IMR-90 (cell line): Measurements from ENCODE around the gene GADD45GIP1. TPM values are rescaled to one million over a fixed set of nuclear protein-coding genes. Genes with fewer than 3 reads are reported as not detected.

Experiments used
- ATAC-seq: fragments of 200-7000 bp; cut with Tn5 transposase; 2 replicates; pipeline ENCODE4 v1.9.1; 2020; ENCODE audit warnings: low read depth, mild to moderate bottlenecking, moderate library complexity
- BruUV-seq: library from RNA; stranded (reverse); fragments of 400-500 nt; replicated peaks from 2 replicates; lab custom pipeline; 2021; lab: Mats Ljungman, UMichigan
- CTCF ChIA-PET: fragments of 300-600 bp; formaldehyde crosslinking; extraction: SDS; loops from one replicate; lab custom pipeline; 2021; ENCODE audit warnings: antibody characterized with exemption; lab: Yijun Ruan, JAX
- POLR2A ChIA-PET: fragments of 300-600 bp; sonication (Branson Sonifier 250); formaldehyde crosslinking; loops from one replicate; lab custom pipeline; 2022; ENCODE audit warnings: antibody characterized with exemption; ENCODE audit not compliant: unreplicated experiment; lab: Charles Lee
- DNase-seq: peaks from one replicate; pipeline ENCODE4 v3.0.0; 2013
- H2AFZ ChIP-seq: replicated peaks from 2 replicates; pipeline ENCODE3; 2013; ENCODE audit warnings: low read length, mild to moderate bottlenecking; ENCODE audit not compliant: poor library complexity
- H2AK5ac ChIP-seq: 2 replicates; pipeline ENCODE4 v1.6.1; 2013; ENCODE audit warnings: low read depth, low read length, inconsistent platforms
- H2AK9ac ChIP-seq: replicated peaks from 2 replicates; pipeline ENCODE3; 2013; ENCODE audit warnings: mild to moderate bottlenecking, low read depth, low read length, moderate library complexity; ENCODE audit not compliant: poor library complexity
- H2BK120ac ChIP-seq: 2 replicates; pipeline ENCODE4 v1.6.1; 2013; ENCODE audit warnings: low read depth, low read length, inconsistent platforms
- H2BK15ac ChIP-seq: 3 replicates; pipeline ENCODE4 v1.6.1; 2013; ENCODE audit warnings: low read depth, low read length, inconsistent platforms
- H2BK20ac ChIP-seq: 2 replicates; pipeline ENCODE4 v1.6.1; 2013; ENCODE audit warnings: low read depth, mild to moderate bottlenecking, inconsistent platforms, low read length, moderate library complexity
- H2BK5ac ChIP-seq: 2 replicates; pipeline ENCODE4 v1.6.1; 2013; ENCODE audit warnings: mild to moderate bottlenecking, low read depth, low read length, inconsistent platforms; ENCODE audit not compliant: poor library complexity, severe bottlenecking
- H3K14ac ChIP-seq: replicated peaks from 2 replicates; pipeline ENCODE4 v1.6.1; 2013; ENCODE audit warnings: low read depth, low read length, inconsistent platforms
- H3K18ac ChIP-seq: 2 replicates; pipeline ENCODE4 v1.6.1; 2013; ENCODE audit warnings: low read depth, low read length, control low read depth
- H3K23ac ChIP-seq: 2 replicates; pipeline ENCODE4 v1.6.1; 2013; ENCODE audit warnings: low read depth, low read length, inconsistent platforms
- H3K27ac ChIP-seq: 2 replicates; pipeline ENCODE4 v1.5.1; 2013; ENCODE audit warnings: mild to moderate bottlenecking, control low read depth, low read length; ENCODE audit not compliant: insufficient read depth
- H3K27me3 ChIP-seq: 2 replicates; pipeline ENCODE4 v1.6.1; 2013; ENCODE audit warnings: low read length; ENCODE audit not compliant: control insufficient read depth, insufficient read depth
- H3K36me3 ChIP-seq: 2 replicates; pipeline ENCODE4 v1.6.1; 2013; ENCODE audit warnings: low read length, mixed read lengths; ENCODE audit not compliant: control insufficient read depth, insufficient read depth
- H3K4ac ChIP-seq: 2 replicates; pipeline ENCODE4 v1.6.1; 2013; ENCODE audit warnings: low read depth, low read length, inconsistent platforms
- H3K4me1 ChIP-seq: 2 replicates; pipeline ENCODE4 v1.6.1; 2013; ENCODE audit warnings: low read length, mixed read lengths; ENCODE audit not compliant: control insufficient read depth, insufficient read depth
- H3K4me2 ChIP-seq: 2 replicates; pipeline ENCODE4 v1.6.1; 2013; ENCODE audit warnings: low read depth, mild to moderate bottlenecking, control low read depth, low read length, moderate library complexity
- H3K4me3 ChIP-seq: 2 replicates; pipeline ENCODE4 v1.5.1; 2013; ENCODE audit warnings: low read depth, mild to moderate bottlenecking, control low read depth, low read length, moderate library complexity; ENCODE audit not compliant: insufficient read depth
- H3K56ac ChIP-seq: 2 replicates; pipeline ENCODE4 v1.6.1; 2013; ENCODE audit warnings: low read length, inconsistent platforms; ENCODE audit not compliant: insufficient read depth; ENCODE audit errors: extremely low read depth
- H3K79me1 ChIP-seq, 2 experiments: 2 replicates each; pipeline ENCODE4 v1.6.1; 2013; ENCODE audit warnings: low read length in 2 of 2, inconsistent platforms in 1 of 2, low read depth in 1 of 2
- H3K9ac ChIP-seq: 2 replicates; pipeline ENCODE4 v1.6.1; 2013; ENCODE audit warnings: low read depth, low read length, control low read depth
- H3K9me1 ChIP-seq: 2 replicates; pipeline ENCODE4 v1.6.1; 2013; ENCODE audit warnings: low read length, inconsistent platforms; ENCODE audit not compliant: insufficient read depth
- H3K9me3 ChIP-seq: 2 replicates; pipeline ENCODE4 v1.6.1; 2013; ENCODE audit warnings: low read length; ENCODE audit not compliant: control insufficient read depth, insufficient read depth
- H4K20me1 ChIP-seq: 2 replicates; pipeline ENCODE4 v1.6.1; 2013; ENCODE audit warnings: low read length, inconsistent platforms; ENCODE audit not compliant: insufficient read depth
- H4K5ac ChIP-seq: 2 replicates; pipeline ENCODE4 v1.6.1; 2013; ENCODE audit warnings: mild to moderate bottlenecking, low read depth, low read length, control low read depth
- H4K8ac ChIP-seq, 2 experiments: 2 replicates each; pipeline ENCODE4 v1.6.1; 2013; ENCODE audit warnings: low read depth in 2 of 2, low read length in 2 of 2, control low read depth in 1 of 2, inconsistent platforms in 1 of 2
- H4K91ac ChIP-seq: 2 replicates; pipeline ENCODE4 v1.6.1; 2013; ENCODE audit warnings: low read depth, low read length, inconsistent platforms; ENCODE audit not compliant: insufficient read depth
- BHLHE40 ChIP-seq: fragments of 150-350 bp; IDR thresholded peaks from 2 replicates; pipeline ENCODE4 v1.6.1; 2016; ENCODE audit warnings: mild to moderate bottlenecking, low read depth, low read length
- CEBPB ChIP-seq: IDR thresholded peaks from 2 replicates; pipeline ENCODE4 v1.6.1; 2012; ENCODE audit warnings: low read depth, low read length, improper control_type of control experiment
- CHD1 ChIP-seq: IDR thresholded peaks from 2 replicates; pipeline ENCODE4 v1.6.1; 2012; ENCODE audit warnings: low read depth, low read length, improper control_type of control experiment
- CTCF ChIP-seq: conservative IDR thresholded peaks from 2 replicates; pipeline ENCODE4 v1.5.1; 2012; ENCODE audit warnings: mild to moderate bottlenecking, low read depth, low read length, improper control_type of control experiment
- FOS ChIP-seq: fragments of 150-350 bp; IDR thresholded peaks from 2 replicates; pipeline ENCODE4 v1.6.1; 2016; ENCODE audit warnings: low read depth, low read length
- MAFK ChIP-seq: IDR thresholded peaks from 2 replicates; pipeline ENCODE4 v1.6.1; 2012; ENCODE audit warnings: low read depth, low read length, improper control_type of control experiment
- MXI1 ChIP-seq: IDR thresholded peaks from 2 replicates; pipeline ENCODE4 v1.6.1; 2012; ENCODE audit warnings: low read depth, mild to moderate bottlenecking, low read length, moderate library complexity, borderline replicate concordance
- POLR2A ChIP-seq: IDR thresholded peaks from 2 replicates; pipeline ENCODE4 v1.6.1; 2012; ENCODE audit warnings: mild to moderate bottlenecking, low read depth, low read length
- RAD21 ChIP-seq: IDR thresholded peaks from 2 replicates; pipeline ENCODE4 v1.6.1; 2012; ENCODE audit warnings: low read length, improper control_type of control experiment
- RFX5 ChIP-seq: IDR thresholded peaks from 2 replicates; pipeline ENCODE4 v1.8.0; 2012; ENCODE audit warnings: low read depth, mild to moderate bottlenecking, low read length, moderate library complexity
- SMC3 ChIP-seq: fragments of 150-350 bp; IDR thresholded peaks from 2 replicates; pipeline ENCODE4 v1.6.1; 2016; ENCODE audit warnings: low read depth, mild to moderate bottlenecking, antibody characterized with exemption, low read length, moderate library complexity
- WGBS, 2 experiments: methylation state at CpG; one replicate each; pipeline versions ENCODE4 v1.1.5 to v1.1.7; 2013; ENCODE audit warnings: missing lambda C conversion rate in 2 of 2; ENCODE audit not compliant: insufficient read length in 1 of 2; ENCODE audit errors: extremely low coverage in 2 of 2; 5-methylcytosine and 5-hydroxymethylcytosine counted together
- dilution Hi-C: fragments of 300-500 bp; cut with HindIII; formaldehyde crosslinking; loops from one replicate; pipeline ENCODE4 v1.14.3; 2018; ENCODE audit warnings: low sequenced_read_pairs; ENCODE audit not compliant: unreplicated experiment
- in situ Hi-C: fragments of 300-500 bp; cut with MboI; formaldehyde crosslinking; loops from 3 replicates; pipeline ENCODE4 v1.14.3; 2019; ENCODE audit warnings: low sequenced_read_pairs, inconsistent platforms, mixed read lengths
- intact Hi-C: fragments of 100-400 bp; cut with micrococcal nuclease; formaldehyde crosslinking; loops from 2 replicates; pipeline ENCODE4 v1.10.0; 2022
- polyA plus RNA-seq, 3 experiments: library from polyadenylated mRNA; depleted of rRNA; stranded (reverse); fragments of >200 nt; gene quantifications; 2 replicates each; pipeline ENCODE4 v1.2.3, GENCODE V29; 2012; ENCODE audit warnings: low replicate concordance in 1 of 3
- total RNA-seq: library from RNA; depleted of rRNA; stranded (reverse); fragments of >200 nt; gene quantifications from 2 replicates; pipeline ENCODE4 v1.2.3, GENCODE V29; 2012
- TF ChIP-seq, protein P1 (sequence below): fragments of 150-350 bp; IDR thresholded peaks from 2 replicates; pipeline ENCODE4 v1.6.1; 2016; ENCODE audit warnings: low read depth, mild to moderate bottlenecking, low read length, moderate library complexity, borderline replicate concordance

GADD45GIP1 gene
- total and polyA plus RNA-seq, 2 of the 4 experiments (the other 2 are of a cell fraction): 13.3 to 42.4 TPM

DNA sequence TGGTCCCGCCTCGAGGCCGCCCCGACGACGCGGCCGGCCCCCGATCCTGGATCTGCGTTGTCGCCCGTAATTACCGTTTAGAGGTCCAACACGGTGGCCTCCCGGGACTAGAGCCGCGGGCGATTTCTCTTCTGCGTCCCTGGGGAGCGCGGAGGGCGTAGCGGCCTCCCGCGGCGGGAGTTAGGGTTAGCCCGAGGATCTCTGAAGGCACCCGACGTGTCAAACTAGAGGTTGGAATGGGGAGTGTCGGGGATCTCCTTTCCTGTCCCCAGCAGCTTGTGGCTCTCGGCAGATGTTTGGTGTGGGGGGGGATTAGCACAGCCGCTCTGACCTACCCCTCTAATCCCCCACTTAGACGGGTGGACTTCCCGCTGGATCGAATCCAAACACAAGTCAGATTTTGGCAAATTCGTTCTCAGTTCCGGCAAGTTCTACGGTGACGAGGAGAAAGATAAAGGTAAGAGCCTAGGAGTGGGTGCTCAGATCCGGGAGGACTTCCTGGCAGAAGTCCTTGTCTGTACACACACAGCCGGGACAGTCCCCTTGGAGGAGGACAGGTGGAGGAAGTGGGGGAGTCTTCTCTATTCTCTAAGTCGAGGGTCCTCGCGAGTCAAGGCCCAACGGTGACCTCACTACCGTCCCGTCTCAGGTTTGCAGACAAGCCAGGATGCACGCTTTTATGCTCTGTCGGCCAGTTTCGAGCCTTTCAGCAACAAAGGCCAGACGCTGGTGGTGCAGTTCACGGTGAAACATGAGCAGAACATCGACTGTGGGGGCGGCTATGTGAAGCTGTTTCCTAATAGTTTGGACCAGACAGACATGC lies 18.0 kb downstream of the GADD45GIP1 start:
- intact Hi-C loops: no loop called here
- Histone ChIP-seq H3K27me3 (no peaks in the 10 kb centered on the region), H3K9me1 (peaks cover 15% of the 10 kb centered on the region), H3K4ac (peak overlapping the region; percentile 92), H3K9ac (peak overlapping the region; percentile 95), H4K20me1 (peaks cover 54% of the 10 kb centered on the region), H2AK9ac (peak overlapping the region; percentile 100), H3K4me1 (peaks cover 15% of the 10 kb centered on the region), H4K91ac (peak overlapping the region; percentile 89), H3K18ac (no peak overlapping the region; the same call in 1 of the 2 replicates), H2BK120ac (peak overlapping the region; percentile 8; the same call in 1 of the 2 replicates), H2BK15ac (no peak overlapping the region), H3K56ac (peak overlapping the region; percentile 80), H3K9me3 (no peaks in the 10 kb centered on the region), H4K5ac (peak overlapping the region; percentile 43; the same call in 1 of the 2 replicates), H2AK5ac (peak overlapping the region; percentile 98), H3K79me1 (peaks cover 5 to 53% of the 10 kb centered on the region in 2 experiments; a peak in 3 of 4 replicates), H3K14ac (peak overlapping the region; percentile 96), H2BK20ac (no peak overlapping the region), H3K23ac (peak overlapping the region; percentile 64), H3K4me2 (peak overlapping the region; percentile 85), H3K36me3 (peaks cover 41% of the 10 kb centered on the region), H4K8ac (peak overlapping the region; percentile 53 to 86), H2BK5ac (peak overlapping the region; percentile 80), H2AFZ (peak overlapping the region; percentile 90), H3K4me3 (peak overlapping the region; percentile 80), H3K27ac (peak overlapping the region; percentile 90)
- CTCF ChIA-PET: interaction anchor here (0.6 to 0.7 kb wide), 2 partner anchors 42 to 120 kb away, joined by 3 read pairs; no protein-coding TSS in a partner anchor
- TSS peak; percentile 91 for BruUV-seq
- WGBS, 2 experiments: 0% methylated on average over 27 of the region's 54 CpGs; no CpG with 5 or more reads in 1 of the 2 experiments
- in situ Hi-C loops: no loop called here
- POLR2A ChIA-PET: interaction anchor here (0.6 kb wide), 1 partner anchor 223 kb away, joined by 9 read pairs; no protein-coding TSS in a partner anchor
- ATAC-seq (peak; percentile 9), DNase-seq (peak; percentile 66)
- TF ChIP-seq BHLHE40 (no peak), CEBPB (peak; percentile 41; the same call in 1 of the 2 replicates), MAFK (no peak), FOS (no peak), SMC3 (no peak), RFX5 (no peak), POLR2A (no peak), CTCF (peak; percentile 28; the same call in 1 of the 2 replicates), CHD1 (0 out of 2 replicates have a peak, but pooled peaks have one; percentile 55), MXI1 (peak; percentile 71), RAD21 (no peak)
- TF ChIP-seq, protein P1, sequence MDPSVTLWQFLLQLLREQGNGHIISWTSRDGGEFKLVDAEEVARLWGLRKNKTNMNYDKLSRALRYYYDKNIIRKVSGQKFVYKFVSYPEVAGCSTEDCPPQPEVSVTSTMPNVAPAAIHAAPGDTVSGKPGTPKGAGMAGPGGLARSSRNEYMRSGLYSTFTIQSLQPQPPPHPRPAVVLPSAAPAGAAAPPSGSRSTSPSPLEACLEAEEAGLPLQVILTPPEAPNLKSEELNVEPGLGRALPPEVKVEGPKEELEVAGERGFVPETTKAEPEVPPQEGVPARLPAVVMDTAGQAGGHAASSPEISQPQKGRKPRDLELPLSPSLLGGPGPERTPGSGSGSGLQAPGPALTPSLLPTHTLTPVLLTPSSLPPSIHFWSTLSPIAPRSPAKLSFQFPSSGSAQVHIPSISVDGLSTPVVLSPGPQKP: no peak
- dilution Hi-C loops: no loop called here
